SK-N-SH (cell line): ENCODE results near the gene PRR35. TPM values are rescaled to one million over a fixed set of nuclear protein-coding genes. Genes with fewer than 3 reads are reported as not detected.

ENCODE experiments used
- CTCF ChIA-PET: fragments of 300-600, 350-600 bp; formaldehyde crosslinking; extraction: SDS; loops from one replicate; lab custom pipeline; 2021; lab: Yijun Ruan, JAX
- POLR2A ChIA-PET: fragments of 350-600 bp; sonication (Branson Sonifier 250); formaldehyde crosslinking; extraction: SDS; loops from one replicate; lab custom pipeline; 2020; ENCODE audit warnings: antibody characterized with exemption, inconsistent platforms; lab: Yijun Ruan, JAX
- DNase-seq: peaks from one replicate; pipeline ENCODE4 v3.0.0; 2012
- H2AFZ ChIP-seq: fragments of 200-600 bp; sonication (generic); 2 replicates; pipeline ENCODE4 v1.8.1; 2016; ENCODE audit warnings: antibody characterized with exemption, mild to moderate bottlenecking, low read depth
- H3F3A ChIP-seq: fragments of 200-600 bp; sonication (generic); replicated peaks from 2 replicates; pipeline ENCODE3; 2016; ENCODE audit warnings: antibody characterized with exemption, mild to moderate bottlenecking; ENCODE audit not compliant: insufficient read depth
- H3K27ac ChIP-seq, 2 experiments: fragments of 200-500 bp in 1 of 2; fragments of 200-600 bp in 1 of 2; sonication (Bioruptor generic) in 1 of 2; sonication (generic), shearing (Covaris generic) in 1 of 2; 2 replicates each; pipeline versions ENCODE4 v1.5.1 to v1.6.1; 2014 to 2016; ENCODE audit warnings: low read depth in 2 of 2, inconsistent platforms in 1 of 2, low read length in 1 of 2, mild to moderate bottlenecking in 1 of 2, mixed read lengths in 1 of 2
- H3K27me3 ChIP-seq: fragments of 200-600 bp; sonication (generic), shearing (Covaris generic); 2 replicates; pipeline ENCODE4 v1.6.1; 2016; ENCODE audit warnings: mixed run types; ENCODE audit not compliant: insufficient read depth
- H3K36me3 ChIP-seq, 2 experiments: fragments of 200-500 bp in 1 of 2; fragments of 200-600 bp in 1 of 2; sonication (Bioruptor generic) in 1 of 2; sonication (generic) in 1 of 2; replicated peaks in 1 of 2; 2 replicates each; pipeline versions ENCODE3 to v1.5.1; 2014 to 2016; ENCODE audit warnings: low read length in 1 of 2, mild to moderate bottlenecking in 1 of 2; ENCODE audit not compliant: insufficient read depth in 2 of 2, control insufficient read depth in 1 of 2
- H3K4me1 ChIP-seq, 2 experiments: fragments of 200-500 bp in 1 of 2; fragments of 200-600 bp in 1 of 2; sonication (Bioruptor generic) in 1 of 2; sonication (generic), shearing (Covaris generic) in 1 of 2; 2 replicates each; pipeline versions ENCODE4 v1.5.1 to v1.6.1; 2014 to 2016; ENCODE audit warnings: low read depth in 1 of 2, low read length in 1 of 2, mixed run types in 1 of 2; ENCODE audit not compliant: insufficient read depth in 2 of 2, control insufficient read depth in 1 of 2
- H3K4me2 ChIP-seq: fragments of 200-600 bp; sonication (generic), shearing (Covaris generic); 2 replicates; pipeline ENCODE4 v1.6.1; 2017; ENCODE audit warnings: mixed run types
- H3K4me3 ChIP-seq, 2 experiments: fragments of 200-500 bp in 1 of 2; fragments of 200-600 bp in 1 of 2; sonication (Bioruptor generic) in 1 of 2; sonication (generic), shearing (Covaris generic) in 1 of 2; 2 replicates each; pipeline versions ENCODE4 v1.5.1 to v1.8.1; 2014 to 2016; ENCODE audit warnings: low read depth in 2 of 2, inconsistent platforms in 1 of 2, low read length in 1 of 2, mild to moderate bottlenecking in 1 of 2, mixed read lengths in 1 of 2, moderate library complexity in 1 of 2
- H3K79me2 ChIP-seq: fragments of 200-600 bp; sonication (generic); 2 replicates; pipeline ENCODE4 v1.8.1; 2017; ENCODE audit warnings: mild to moderate bottlenecking; ENCODE audit not compliant: insufficient read depth
- H3K9ac ChIP-seq: fragments of 200-600 bp; sonication (generic); 2 replicates; pipeline ENCODE4 v1.6.1; 2017; ENCODE audit warnings: mixed run types
- H3K9me2 ChIP-seq: fragments of 200-600 bp; sonication (generic); 2 replicates; pipeline ENCODE4 v1.6.1; 2017; ENCODE audit warnings: mixed run types
- H3K9me3 ChIP-seq: fragments of 200-600 bp; sonication (generic); 2 replicates; pipeline ENCODE4 v1.6.1; 2017; ENCODE audit warnings: mixed run types, mild to moderate bottlenecking, moderate library complexity
- H4K20me1 ChIP-seq: fragments of 200-600 bp; sonication (generic); 2 replicates; pipeline ENCODE4 v1.6.1; 2017; ENCODE audit warnings: mild to moderate bottlenecking, mixed run types; ENCODE audit not compliant: insufficient read depth
- CHD2 ChIP-seq: fragments of 150-350 bp; IDR thresholded peaks from 2 replicates; pipeline ENCODE4 v1.6.1; 2018; ENCODE audit warnings: low read length; ENCODE audit not compliant: partially characterized antibody
- EP300 ChIP-seq, 2 experiments: IDR thresholded peaks; 2 replicates each; pipeline versions ENCODE4 v1.4.0 to v1.6.1; 2012; ENCODE audit warnings: borderline replicate concordance in 1 of 2, low read depth in 1 of 2, low read length in 1 of 2
- EZH2phosphoT487 ChIP-seq: fragments of 200-600 bp; sonication (generic); IDR thresholded peaks from 2 replicates; pipeline ENCODE4 v1.6.1; 2017; ENCODE audit warnings: low read depth, mixed run types, mild to moderate bottlenecking, antibody characterized with exemption, moderate library complexity, borderline replicate concordance
- FOSL2 ChIP-seq: IDR thresholded peaks from 2 replicates; pipeline ENCODE4 v1.4.0; 2012; ENCODE audit warnings: low read depth, mild to moderate bottlenecking, moderate library complexity, borderline replicate concordance
- FOXJ3 ChIP-seq: sonication (generic); formaldehyde crosslinking; IDR thresholded peaks from 2 replicates; pipeline ENCODE4 v1.5.1; 2020; ENCODE audit warnings: mild to moderate bottlenecking, missing genetic modification reagents
- POLR2AphosphoS5 ChIP-seq: IDR thresholded peaks from 2 replicates; pipeline ENCODE4 v1.6.1; 2012; ENCODE audit warnings: low read depth, low read length
- RCOR1 ChIP-seq: fragments of 150-350 bp; IDR thresholded peaks from 2 replicates; pipeline ENCODE4 v1.6.1; 2017; ENCODE audit warnings: antibody characterized with exemption, low read length
- RFX5 ChIP-seq: IDR thresholded peaks from 2 replicates; pipeline ENCODE4 v1.6.1; 2012; ENCODE audit warnings: mild to moderate bottlenecking, improper control_type of control experiment, low read length
- SIN3A ChIP-seq: IDR thresholded peaks from 2 replicates; pipeline ENCODE4 v1.6.1; 2012; ENCODE audit warnings: low read depth, mild to moderate bottlenecking, low read length, moderate library complexity, borderline replicate concordance
- SMC3 ChIP-seq: IDR thresholded peaks from 2 replicates; pipeline ENCODE4 v1.6.1; 2012; ENCODE audit warnings: low read depth, low read length, improper control_type of control experiment
- TEAD4 ChIP-seq: IDR thresholded peaks from 2 replicates; pipeline ENCODE4 v1.4.0; 2012; ENCODE audit warnings: mild to moderate bottlenecking, borderline replicate concordance; ENCODE audit not compliant: insufficient read depth
- YY1 ChIP-seq: IDR thresholded peaks from 2 replicates; pipeline ENCODE4 v1.4.0; 2012; ENCODE audit warnings: low read depth, mild to moderate bottlenecking
- WGBS: methylation state at CpG from one replicate; pipeline ENCODE4 v1.1.6; 2017; ENCODE audit warnings: low lambda C conversion rate; 5-methylcytosine and 5-hydroxymethylcytosine counted together
- polyA plus RNA-seq, 3 experiments: library from polyadenylated mRNA; depleted of rRNA; stranded (reverse); fragments of >200 nt; gene quantifications; 2 replicates each; pipeline ENCODE4 v1.2.3, GENCODE V29; 2012
- TF ChIP-seq, protein P1 (sequence below): fragments of 150-350 bp; IDR thresholded peaks from 2 replicates; pipeline ENCODE4 v1.6.1; 2016; ENCODE audit warnings: mild to moderate bottlenecking, low read depth, low read length
- TF ChIP-seq, protein P2 (sequence below): fragments of 150-350 bp; IDR thresholded peaks from 2 replicates; pipeline ENCODE4 v1.6.1; 2017; ENCODE audit warnings: antibody characterized with exemption, low read length, low read depth, borderline replicate concordance
- TF ChIP-seq, protein P3 (sequence below): IDR thresholded peaks from 2 replicates; pipeline ENCODE4 v1.4.0; 2012; ENCODE audit warnings: low read depth
- TF ChIP-seq, protein P4 (sequence below): IDR thresholded peaks from 2 replicates; pipeline ENCODE4 v1.4.0; 2012; ENCODE audit warnings: low read depth, borderline replicate concordance

Gene PRR35
- polyA plus RNA-seq, 1 of the 3 experiments (the other 2 are of a cell fraction), result not detected

- H3K36me3 ChIP-seq, result no peaks in the 10 kb centered on the region
- H3K4me1 ChIP-seq, result peaks cover 6 to 24% of the 10 kb centered on the region in 2 experiments; a peak in 1 of 4 replicates
- H3F3A ChIP-seq, result no peaks in the 10 kb centered on the region
- no peak for TF ChIP-seq POLR2AphosphoS5
- no peak for TF ChIP-seq RCOR1
- no peak for TF ChIP-seq TEAD4
- no peak for TF ChIP-seq EZH2phosphoT487
- no peak for TF ChIP-seq EP300 (IDR thresholded peaks at IDR 0.05; ENCODE audit: borderline replicate concordance in 1 of 2, low read depth in 1 of 2, low read length in 1 of 2)
- no peak for TF ChIP-seq FOXJ3 (CRISPR knock-in tag)
- TF ChIP-seq YY1, result no peak
- TF ChIP-seq RFX5, result no peak
- TF ChIP-seq, protein P1, sequence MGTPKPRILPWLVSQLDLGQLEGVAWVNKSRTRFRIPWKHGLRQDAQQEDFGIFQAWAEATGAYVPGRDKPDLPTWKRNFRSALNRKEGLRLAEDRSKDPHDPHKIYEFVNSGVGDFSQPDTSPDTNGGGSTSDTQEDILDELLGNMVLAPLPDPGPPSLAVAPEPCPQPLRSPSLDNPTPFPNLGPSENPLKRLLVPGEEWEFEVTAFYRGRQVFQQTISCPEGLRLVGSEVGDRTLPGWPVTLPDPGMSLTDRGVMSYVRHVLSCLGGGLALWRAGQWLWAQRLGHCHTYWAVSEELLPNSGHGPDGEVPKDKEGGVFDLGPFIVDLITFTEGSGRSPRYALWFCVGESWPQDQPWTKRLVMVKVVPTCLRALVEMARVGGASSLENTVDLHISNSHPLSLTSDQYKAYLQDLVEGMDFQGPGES, result no peak
- TF ChIP-seq SIN3A, result no peak
- TF ChIP-seq, protein P2, sequence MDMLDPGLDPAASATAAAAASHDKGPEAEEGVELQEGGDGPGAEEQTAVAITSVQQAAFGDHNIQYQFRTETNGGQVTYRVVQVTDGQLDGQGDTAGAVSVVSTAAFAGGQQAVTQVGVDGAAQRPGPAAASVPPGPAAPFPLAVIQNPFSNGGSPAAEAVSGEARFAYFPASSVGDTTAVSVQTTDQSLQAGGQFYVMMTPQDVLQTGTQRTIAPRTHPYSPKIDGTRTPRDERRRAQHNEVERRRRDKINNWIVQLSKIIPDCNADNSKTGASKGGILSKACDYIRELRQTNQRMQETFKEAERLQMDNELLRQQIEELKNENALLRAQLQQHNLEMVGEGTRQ, result no peak
- TF ChIP-seq, protein P3, sequence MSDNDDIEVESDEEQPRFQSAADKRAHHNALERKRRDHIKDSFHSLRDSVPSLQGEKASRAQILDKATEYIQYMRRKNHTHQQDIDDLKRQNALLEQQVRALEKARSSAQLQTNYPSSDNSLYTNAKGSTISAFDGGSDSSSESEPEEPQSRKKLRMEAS, result no peak
- TF ChIP-seq CHD2, result no peak
- TF ChIP-seq, protein P4, sequence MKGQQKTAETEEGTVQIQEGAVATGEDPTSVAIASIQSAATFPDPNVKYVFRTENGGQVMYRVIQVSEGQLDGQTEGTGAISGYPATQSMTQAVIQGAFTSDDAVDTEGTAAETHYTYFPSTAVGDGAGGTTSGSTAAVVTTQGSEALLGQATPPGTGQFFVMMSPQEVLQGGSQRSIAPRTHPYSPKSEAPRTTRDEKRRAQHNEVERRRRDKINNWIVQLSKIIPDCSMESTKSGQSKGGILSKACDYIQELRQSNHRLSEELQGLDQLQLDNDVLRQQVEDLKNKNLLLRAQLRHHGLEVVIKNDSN, result no peak
- TF ChIP-seq FOSL2, result no peak
- no peak for TF ChIP-seq SMC3
- TF ChIP-seq, all 33 proteins: peak for 0
- no peaks in the 10 kb centered on the region for H3K9me2 ChIP-seq
- H3K9ac ChIP-seq, result no peak overlapping the region
- no peaks in the 10 kb centered on the region for H3K9me3 ChIP-seq
- CTCF ChIA-PET, result interaction anchor here (0.6 to 1.2 kb wide), 3 partner anchors 14 to 27 kb away, joined by 3 read pairs; no protein-coding TSS in a partner anchor
- H3K4me3 ChIP-seq, result no peak overlapping the region
- H4K20me1 ChIP-seq, result no peaks in the 10 kb centered on the region
- no peak for DNase-seq
- H3K27me3 ChIP-seq, result peaks cover 27% of the 10 kb centered on the region
- no peaks in the 10 kb centered on the region for H3K79me2 ChIP-seq
- no peak overlapping the region for H3K27ac ChIP-seq
- 69% methylated on average over 7 of the region's 15 CpGs for WGBS
- POLR2A ChIA-PET, result no interaction called here
- no peak overlapping the region for H3K4me2 ChIP-seq
- no peak overlapping the region for H2AFZ ChIP-seq
Observed at GRCh38 chr16:561413-561794, 1.2 kb downstream of the PRR35 start.
